IMR-90 (cell line): Measurements from ENCODE around the gene ZNF451. TPM values are rescaled to one million over a fixed set of nuclear protein-coding genes. Genes with fewer than 3 reads are reported as not detected.
"Not testable (repeated sequence)": the region's sequence is repeated elsewhere in the genome, so short reads cannot be mapped to it uniquely, and the experiment has no call there.

Experiments used
- ATAC-seq: fragments of 200-7000 bp; cut with Tn5 transposase; 2 replicates; pipeline ENCODE4 v1.9.1; 2020; ENCODE audit warnings: low read depth, mild to moderate bottlenecking, moderate library complexity
- BruUV-seq: library from RNA; stranded (reverse); fragments of 400-500 nt; replicated peaks from 2 replicates; lab custom pipeline; 2021; lab: Mats Ljungman, UMichigan
- CTCF ChIA-PET: fragments of 300-600 bp; formaldehyde crosslinking; extraction: SDS; loops from one replicate; lab custom pipeline; 2021; ENCODE audit warnings: antibody characterized with exemption; lab: Yijun Ruan, JAX
- POLR2A ChIA-PET: fragments of 300-600 bp; sonication (Branson Sonifier 250); formaldehyde crosslinking; loops from one replicate; lab custom pipeline; 2022; ENCODE audit warnings: antibody characterized with exemption; ENCODE audit not compliant: unreplicated experiment; lab: Charles Lee
- DNase-seq: peaks from one replicate; pipeline ENCODE4 v3.0.0; 2013
- H2AFZ ChIP-seq: replicated peaks from 2 replicates; pipeline ENCODE3; 2013; ENCODE audit warnings: low read length, mild to moderate bottlenecking; ENCODE audit not compliant: poor library complexity
- H2AK5ac ChIP-seq: 2 replicates; pipeline ENCODE4 v1.6.1; 2013; ENCODE audit warnings: low read depth, low read length, inconsistent platforms
- H2AK9ac ChIP-seq: replicated peaks from 2 replicates; pipeline ENCODE3; 2013; ENCODE audit warnings: mild to moderate bottlenecking, low read depth, low read length, moderate library complexity; ENCODE audit not compliant: poor library complexity
- H2BK120ac ChIP-seq: 2 replicates; pipeline ENCODE4 v1.6.1; 2013; ENCODE audit warnings: low read depth, low read length, inconsistent platforms
- H2BK15ac ChIP-seq: 3 replicates; pipeline ENCODE4 v1.6.1; 2013; ENCODE audit warnings: low read depth, low read length, inconsistent platforms
- H2BK20ac ChIP-seq: 2 replicates; pipeline ENCODE4 v1.6.1; 2013; ENCODE audit warnings: low read depth, mild to moderate bottlenecking, inconsistent platforms, low read length, moderate library complexity
- H2BK5ac ChIP-seq: 2 replicates; pipeline ENCODE4 v1.6.1; 2013; ENCODE audit warnings: mild to moderate bottlenecking, low read depth, low read length, inconsistent platforms; ENCODE audit not compliant: poor library complexity, severe bottlenecking
- H3K14ac ChIP-seq: replicated peaks from 2 replicates; pipeline ENCODE4 v1.6.1; 2013; ENCODE audit warnings: low read depth, low read length, inconsistent platforms
- H3K18ac ChIP-seq: 2 replicates; pipeline ENCODE4 v1.6.1; 2013; ENCODE audit warnings: low read depth, low read length, control low read depth
- H3K23ac ChIP-seq: 2 replicates; pipeline ENCODE4 v1.6.1; 2013; ENCODE audit warnings: low read depth, low read length, inconsistent platforms
- H3K27ac ChIP-seq: 2 replicates; pipeline ENCODE4 v1.5.1; 2013; ENCODE audit warnings: mild to moderate bottlenecking, control low read depth, low read length; ENCODE audit not compliant: insufficient read depth
- H3K27me3 ChIP-seq: 2 replicates; pipeline ENCODE4 v1.6.1; 2013; ENCODE audit warnings: low read length; ENCODE audit not compliant: control insufficient read depth, insufficient read depth
- H3K36me3 ChIP-seq: 2 replicates; pipeline ENCODE4 v1.6.1; 2013; ENCODE audit warnings: low read length, mixed read lengths; ENCODE audit not compliant: control insufficient read depth, insufficient read depth
- H3K4ac ChIP-seq: 2 replicates; pipeline ENCODE4 v1.6.1; 2013; ENCODE audit warnings: low read depth, low read length, inconsistent platforms
- H3K4me1 ChIP-seq: 2 replicates; pipeline ENCODE4 v1.6.1; 2013; ENCODE audit warnings: low read length, mixed read lengths; ENCODE audit not compliant: control insufficient read depth, insufficient read depth
- H3K4me2 ChIP-seq: 2 replicates; pipeline ENCODE4 v1.6.1; 2013; ENCODE audit warnings: low read depth, mild to moderate bottlenecking, control low read depth, low read length, moderate library complexity
- H3K4me3 ChIP-seq: 2 replicates; pipeline ENCODE4 v1.5.1; 2013; ENCODE audit warnings: low read depth, mild to moderate bottlenecking, control low read depth, low read length, moderate library complexity; ENCODE audit not compliant: insufficient read depth
- H3K56ac ChIP-seq: 2 replicates; pipeline ENCODE4 v1.6.1; 2013; ENCODE audit warnings: low read length, inconsistent platforms; ENCODE audit not compliant: insufficient read depth; ENCODE audit errors: extremely low read depth
- H3K79me1 ChIP-seq, 2 experiments: 2 replicates each; pipeline ENCODE4 v1.6.1; 2013; ENCODE audit warnings: low read length in 2 of 2, inconsistent platforms in 1 of 2, low read depth in 1 of 2
- H3K9ac ChIP-seq: 2 replicates; pipeline ENCODE4 v1.6.1; 2013; ENCODE audit warnings: low read depth, low read length, control low read depth
- H3K9me1 ChIP-seq: 2 replicates; pipeline ENCODE4 v1.6.1; 2013; ENCODE audit warnings: low read length, inconsistent platforms; ENCODE audit not compliant: insufficient read depth
- H3K9me3 ChIP-seq: 2 replicates; pipeline ENCODE4 v1.6.1; 2013; ENCODE audit warnings: low read length; ENCODE audit not compliant: control insufficient read depth, insufficient read depth
- H4K20me1 ChIP-seq: 2 replicates; pipeline ENCODE4 v1.6.1; 2013; ENCODE audit warnings: low read length, inconsistent platforms; ENCODE audit not compliant: insufficient read depth
- H4K5ac ChIP-seq: 2 replicates; pipeline ENCODE4 v1.6.1; 2013; ENCODE audit warnings: mild to moderate bottlenecking, low read depth, low read length, control low read depth
- H4K8ac ChIP-seq, 2 experiments: 2 replicates each; pipeline ENCODE4 v1.6.1; 2013; ENCODE audit warnings: low read depth in 2 of 2, low read length in 2 of 2, control low read depth in 1 of 2, inconsistent platforms in 1 of 2
- H4K91ac ChIP-seq: 2 replicates; pipeline ENCODE4 v1.6.1; 2013; ENCODE audit warnings: low read depth, low read length, inconsistent platforms; ENCODE audit not compliant: insufficient read depth
- MXI1 ChIP-seq: IDR thresholded peaks from 2 replicates; pipeline ENCODE4 v1.6.1; 2012; ENCODE audit warnings: low read depth, mild to moderate bottlenecking, low read length, moderate library complexity, borderline replicate concordance
- POLR2A ChIP-seq: IDR thresholded peaks from 2 replicates; pipeline ENCODE4 v1.6.1; 2012; ENCODE audit warnings: mild to moderate bottlenecking, low read depth, low read length
- WGBS, 2 experiments: methylation state at CpG; one replicate each; pipeline versions ENCODE4 v1.1.5 to v1.1.7; 2013; ENCODE audit warnings: missing lambda C conversion rate in 2 of 2; ENCODE audit not compliant: insufficient read length in 1 of 2; ENCODE audit errors: extremely low coverage in 2 of 2; 5-methylcytosine and 5-hydroxymethylcytosine counted together
- dilution Hi-C: fragments of 300-500 bp; cut with HindIII; formaldehyde crosslinking; loops from one replicate; pipeline ENCODE4 v1.14.3; 2018; ENCODE audit warnings: low sequenced_read_pairs; ENCODE audit not compliant: unreplicated experiment
- in situ Hi-C: fragments of 300-500 bp; cut with MboI; formaldehyde crosslinking; loops from 3 replicates; pipeline ENCODE4 v1.14.3; 2019; ENCODE audit warnings: low sequenced_read_pairs, inconsistent platforms, mixed read lengths
- intact Hi-C: fragments of 100-400 bp; cut with micrococcal nuclease; formaldehyde crosslinking; loops from 2 replicates; pipeline ENCODE4 v1.10.0; 2022
- polyA plus RNA-seq, 3 experiments: library from polyadenylated mRNA; depleted of rRNA; stranded (reverse); fragments of >200 nt; gene quantifications; 2 replicates each; pipeline ENCODE4 v1.2.3, GENCODE V29; 2012; ENCODE audit warnings: low replicate concordance in 1 of 3
- total RNA-seq: library from RNA; depleted of rRNA; stranded (reverse); fragments of >200 nt; gene quantifications from 2 replicates; pipeline ENCODE4 v1.2.3, GENCODE V29; 2012

ZNF451 gene
- total and polyA plus RNA-seq, 2 of the 4 experiments (the other 2 are of a cell fraction): 10.0 to 48.6 TPM

DNA sequence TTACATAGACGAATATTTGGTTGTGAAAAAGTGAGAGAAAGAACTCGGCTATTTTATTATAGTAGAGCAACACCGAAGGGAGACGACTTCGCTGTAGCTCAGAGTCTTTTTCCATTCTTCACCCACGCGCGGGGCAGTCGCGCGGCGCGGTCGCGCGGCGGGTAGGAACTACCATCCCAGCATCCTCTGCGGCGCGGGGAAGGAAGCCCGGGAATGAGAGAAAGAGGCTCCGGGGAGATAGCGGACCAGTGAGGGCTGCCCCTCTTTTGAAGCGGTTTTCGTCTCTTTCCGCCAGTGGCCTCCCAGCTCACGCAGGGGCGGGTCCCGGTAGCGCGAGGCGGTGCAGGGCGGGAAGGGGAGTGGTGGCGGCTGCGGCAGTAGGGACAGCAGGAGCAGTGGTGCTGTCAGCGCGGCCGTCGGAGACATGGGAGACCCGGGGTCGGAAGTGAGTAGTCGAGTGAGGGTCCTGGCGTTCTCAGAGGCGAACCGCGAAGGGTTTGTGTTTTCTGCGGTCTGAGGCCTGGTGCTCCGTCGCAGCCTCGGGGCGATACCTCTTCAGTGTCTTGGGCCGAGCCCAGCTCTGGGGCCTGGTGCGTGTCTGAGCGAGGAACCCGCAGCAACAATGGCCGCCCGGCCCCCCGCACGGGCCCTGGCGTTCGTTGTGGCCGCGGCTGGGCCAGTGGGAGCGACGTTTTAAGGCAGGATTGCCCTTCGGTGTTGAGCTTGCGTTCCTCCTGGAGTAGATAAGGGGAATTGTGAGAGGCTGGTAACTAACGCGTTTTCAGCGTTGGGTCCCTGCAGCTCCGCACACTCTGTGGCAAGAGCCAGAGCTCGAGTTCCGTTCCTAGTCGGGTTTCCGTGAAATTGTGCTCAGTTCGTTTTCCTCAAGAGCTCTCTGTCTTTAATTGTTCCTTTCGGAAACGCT, 43.4 kb upstream of the ZNF451 start, which contains the start of gene KIAA1586:
Gene KIAA1586, plus strand, starts transcription at position 362 of the 925 bp plus-strand sequence. Its CDS starts 63 bp downstream, at position 425.
- Histone ChIP-seq H3K23ac (peak within 1 kb of the TSS; percentile 9; the same call in 1 of the 2 replicates), H3K56ac (peak within 1 kb of the TSS; percentile 85), H3K9ac (peak within 1 kb of the TSS; percentile 46), H2BK20ac (0 out of 2 replicates have a peak within 1 kb of the TSS, but pooled peaks have one; percentile 27), H3K27ac (peak within 1 kb of the TSS; percentile 10), H2AK9ac (peak within 1 kb of the TSS; percentile 73), H3K4me3 (peak within 1 kb of the TSS; percentile 78), H2AFZ (peak within 1 kb of the TSS; percentile 78), H4K8ac (peak within 1 kb of the TSS; percentile 69 to 82; a peak in 2 of 4 replicates), H2BK5ac (peak within 1 kb of the TSS; percentile 33), H3K79me1 (peaks cover 9 to 22% of the 10 kb centered on the region in 2 experiments), H3K14ac (0 out of 2 replicates have a peak within 1 kb of the TSS, but pooled peaks have one; percentile 5), H3K4me2 (peak within 1 kb of the TSS; percentile 88)
- intact Hi-C loops: loop anchor here (1.0 to 5.0 kb wide), 2 partner anchors 91 to 126 kb away; partner anchors contain the start of genes BAG2 and BEND6
- H3K18ac ChIP-seq, H3K4ac ChIP-seq, H4K91ac ChIP-seq, H2BK15ac ChIP-seq, H3K4me1 ChIP-seq, H3K9me1 ChIP-seq, dilution Hi-C loops, H3K27me3 ChIP-seq, H3K36me3 ChIP-seq, H4K20me1 ChIP-seq, H2AK5ac ChIP-seq, H3K9me3 ChIP-seq, POLR2A ChIA-PET, BruUV-seq, H2BK120ac ChIP-seq, in situ Hi-C loops, H4K5ac ChIP-seq: not testable (repeated sequence)
- CTCF ChIA-PET: interaction anchor here (1.0 kb wide), 1 partner anchor 156 kb away, joined by 4 read pairs; no protein-coding TSS in a partner anchor
- peak; percentile 98 for ATAC-seq
- WGBS, 2 experiments: 0% methylated on average over 5 of the region's 78 CpGs; no CpG with 5 or more reads in 1 of the 2 experiments
- TF ChIP-seq POLR2A: peak; percentile 56
- TF ChIP-seq MXI1: peak; percentile 75; the same call in 1 of the 2 replicates
- DNase-seq: peak; percentile 86

DNA sequence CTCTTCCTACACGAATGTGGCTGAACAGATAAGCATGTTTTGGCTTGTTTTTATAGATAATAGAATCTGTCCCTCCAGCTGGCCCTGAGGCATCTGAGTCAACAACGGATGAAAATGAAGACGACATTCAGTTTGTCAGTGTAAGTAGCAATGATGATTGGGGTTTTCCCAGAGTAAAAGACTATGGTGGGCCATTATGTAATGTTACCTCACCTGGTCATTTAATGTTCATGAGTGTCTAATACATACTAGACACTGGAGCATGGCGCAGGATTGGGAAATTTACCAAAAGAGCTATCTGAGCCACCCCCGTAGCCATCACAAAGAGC, 42.8 kb upstream of the ZNF451 start:
- POLR2A ChIA-PET, H2BK120ac ChIP-seq, H2BK5ac ChIP-seq, H3K4me2 ChIP-seq, H4K8ac ChIP-seq, BruUV-seq, H3K9me3 ChIP-seq, H2BK20ac ChIP-seq, H3K27ac ChIP-seq, H4K20me1 ChIP-seq, in situ Hi-C loops, H3K23ac ChIP-seq, H3K4ac ChIP-seq, H3K27me3 ChIP-seq, H2AK5ac ChIP-seq, H3K9me1 ChIP-seq, H4K5ac ChIP-seq, H2BK15ac ChIP-seq, H3K4me1 ChIP-seq, CTCF ChIA-PET, DNase-seq, H3K14ac ChIP-seq, H2AFZ ChIP-seq, H4K91ac ChIP-seq, H3K9ac ChIP-seq, H3K56ac ChIP-seq, H3K4me3 ChIP-seq, H2AK9ac ChIP-seq, dilution Hi-C loops, H3K18ac ChIP-seq: not testable (repeated sequence)
- peaks cover 13 to 27% of the 10 kb centered on the region in 2 experiments for H3K79me1 ChIP-seq
- intact Hi-C loops: loop anchor here (5.0 kb wide), 1 partner anchor 125 kb away; the partner anchor contains the start of gene BAG2
- WGBS, 2 experiments: no CpG with 5 or more reads among the region's 5 CpGs
- ATAC-seq: peak; percentile 6; the same call in 1 of the 2 replicates
- H3K36me3 ChIP-seq: peaks cover 11% of the 10 kb centered on the region
